ENCODE measurements around the gene ERP27.

ERP27 gene

GRCh38 chr12:14903386-14904098 lies 34.8 kb downstream of the ERP27 start:
- DNase-seq (ENCODE audit: extremely low read depth, insufficient read length) = no peak
- H3K27me3 ChIP-seq (replicated peaks; ENCODE audit: control insufficient read depth, insufficient read depth, low read length) = no peaks in the 10 kb centered on the region
- no peaks in the 10 kb centered on the region for H3K36me3 ChIP-seq (ENCODE audit: control insufficient read depth, insufficient read depth, low read length)
- H3K4me3 ChIP-seq (replicated peaks; ENCODE audit: low read depth, low read length) = no peak overlapping the region
- TF ChIP-seq CTCF (IDR thresholded peaks at IDR 0.05; ENCODE audit: insufficient read depth, low read length, poor library complexity, severe bottlenecking) = no peak

DNA sequence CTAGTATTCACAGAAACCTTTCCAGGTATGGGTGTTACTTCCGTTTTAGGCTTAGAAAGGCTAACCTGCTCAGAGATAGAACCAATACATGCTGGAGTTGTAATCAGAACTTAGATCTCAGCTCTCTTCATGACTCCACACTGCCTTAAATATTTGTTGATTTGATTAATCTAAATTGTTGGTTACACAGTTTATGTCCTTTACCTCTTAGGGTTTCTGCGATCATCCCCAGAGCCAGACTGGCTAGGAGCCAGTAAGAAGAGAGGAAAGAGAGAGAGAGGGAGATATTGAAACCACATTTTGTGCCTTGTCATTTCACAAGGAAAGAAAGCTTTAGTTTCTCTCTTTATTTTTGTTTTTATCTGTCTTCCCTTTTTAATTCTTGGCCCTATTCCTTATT lies 35.9 kb downstream of the ERP27 start:
- DNase-seq (ENCODE audit: extremely low read depth, insufficient read length) = no peak
- Histone ChIP-seq H3K36me3 (ENCODE audit: control insufficient read depth, insufficient read depth, low read length) (no peaks in the 10 kb centered on the region), H3K27me3 (replicated peaks; ENCODE audit: control insufficient read depth, insufficient read depth, low read length) (no peaks in the 10 kb centered on the region), H3K4me3 (replicated peaks; ENCODE audit: low read depth, low read length) (no peak overlapping the region)
- TF ChIP-seq CTCF (IDR thresholded peaks at IDR 0.05; ENCODE audit: insufficient read depth, low read length, poor library complexity, severe bottlenecking) = no peak

DNA sequence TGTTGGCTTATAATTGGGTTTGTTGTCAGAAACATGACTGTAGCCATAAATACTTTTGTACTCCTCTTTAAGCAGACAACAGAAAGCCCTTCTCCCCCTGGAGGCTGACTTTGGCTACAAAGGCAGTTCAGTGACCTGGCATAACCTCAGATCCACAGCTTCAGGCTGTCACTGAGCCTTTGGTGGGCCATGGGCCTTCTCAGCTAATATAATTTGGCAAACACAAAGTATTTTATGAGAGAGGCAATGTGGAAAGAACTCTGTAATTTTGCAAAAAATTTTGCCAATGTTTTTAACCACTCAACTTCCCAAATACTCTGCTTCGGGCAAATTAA lies 37.1 kb downstream of the ERP27 start:
- DNase-seq (ENCODE audit: extremely low read depth, insufficient read length) = no peak

GRCh38 chr12:14900521-14901227 lies 37.7 kb downstream of the ERP27 start:
- no peak for TF ChIP-seq CTCF (IDR thresholded peaks at IDR 0.05; ENCODE audit: insufficient read depth, low read length, poor library complexity, severe bottlenecking)
- Histone ChIP-seq H3K27me3 (replicated peaks; ENCODE audit: control insufficient read depth, insufficient read depth, low read length) (no peaks in the 10 kb centered on the region), H3K36me3 (ENCODE audit: control insufficient read depth, insufficient read depth, low read length) (no peaks in the 10 kb centered on the region), H3K4me3 (replicated peaks; ENCODE audit: low read depth, low read length) (no peak overlapping the region)
- no peak for DNase-seq (ENCODE audit: extremely low read depth, insufficient read length)

More for the DNA sequence above, 37.1 kb downstream of the ERP27 start:
- Histone ChIP-seq H3K27me3 (replicated peaks; ENCODE audit: control insufficient read depth, insufficient read depth, low read length) (no peaks in the 10 kb centered on the region), H3K36me3 (ENCODE audit: control insufficient read depth, insufficient read depth, low read length) (no peaks in the 10 kb centered on the region), H3K4me3 (replicated peaks; ENCODE audit: low read depth, low read length) (no peak overlapping the region)
- TF ChIP-seq CTCF (IDR thresholded peaks at IDR 0.05; ENCODE audit: insufficient read depth, low read length, poor library complexity, severe bottlenecking) = no peak

- TF ChIP-seq CTCF (IDR thresholded peaks at IDR 0.05; ENCODE audit: insufficient read depth, low read length, poor library complexity, severe bottlenecking) = no peak
- no peak overlapping the region for H3K4me3 ChIP-seq (replicated peaks; ENCODE audit: low read depth, low read length)
- H3K27me3 ChIP-seq (replicated peaks; ENCODE audit: control insufficient read depth, insufficient read depth, low read length) = no peaks in the 10 kb centered on the region
- no peak for DNase-seq (ENCODE audit: extremely low read depth, insufficient read length)
- no peaks in the 10 kb centered on the region for H3K36me3 ChIP-seq (ENCODE audit: control insufficient read depth, insufficient read depth, low read length)
Measured at GRCh38 chr12:14896521-14897169, 41.7 kb downstream of the ERP27 start.
